Skeletal muscle tissue (tissue), 4 donors: ENCODE measurements around the gene PKIG. TPM values are rescaled to one million over a fixed set of nuclear protein-coding genes. Genes with fewer than 3 reads are reported as not detected.

Source experiments
- H3K27ac ChIP-seq: one replicate; pipeline ENCODE4 v1.7.0; 2013; ENCODE audit warnings: mild to moderate bottlenecking, low read depth, low read length, inconsistent platforms
- H3K27me3 ChIP-seq, 3 donors: one replicate each; pipeline ENCODE4 v1.7.0; 2013; ENCODE audit warnings: low read length in 3 of 3; ENCODE audit not compliant: control insufficient read depth in 3 of 3, insufficient read depth in 3 of 3
- H3K36me3 ChIP-seq, 3 donors: one replicate each; pipeline ENCODE4 v1.7.0; 2013; ENCODE audit warnings: low read length in 3 of 3; ENCODE audit not compliant: control insufficient read depth in 3 of 3, insufficient read depth in 3 of 3
- H3K4me1 ChIP-seq, 3 donors: one replicate each; pipeline ENCODE4 v1.7.0; 2013; ENCODE audit warnings: low read length in 3 of 3, mild to moderate bottlenecking in 3 of 3; ENCODE audit not compliant: control insufficient read depth in 3 of 3, insufficient read depth in 3 of 3
- H3K4me3 ChIP-seq, 3 donors: one replicate each; pipeline ENCODE4 v1.7.0; 2013; ENCODE audit warnings: low read length in 3 of 3
- H3K9ac ChIP-seq, 3 donors: one replicate each; pipeline ENCODE4 v1.7.0; 2013; ENCODE audit warnings: low read length in 3 of 3, mild to moderate bottlenecking in 3 of 3, moderate library complexity in 2 of 3, low read depth in 1 of 3
- H3K9me3 ChIP-seq, 3 donors: one replicate each; pipeline ENCODE4 v1.7.0; 2013; ENCODE audit warnings: low read length in 3 of 3; ENCODE audit not compliant: control insufficient read depth in 3 of 3
- total RNA-seq: library from RNA; depleted of rRNA; stranded (reverse); fragments of >200 nt; gene quantifications from one replicate; pipeline ENCODE4 v1.2.3, GENCODE V29; 2014
- donor health status: Osteomylitis.

The PKIG gene
- total RNA-seq, 1 donor from 2014 or later, result 37.1 TPM

- H3K27ac ChIP-seq, result no peak overlapping the region
- H3K9me3 ChIP-seq, result no peaks in the 10 kb centered on the region
Observed at GRCh38 chr20:44659931-44660330, 77.6 kb downstream of the PKIG start.

DNA sequence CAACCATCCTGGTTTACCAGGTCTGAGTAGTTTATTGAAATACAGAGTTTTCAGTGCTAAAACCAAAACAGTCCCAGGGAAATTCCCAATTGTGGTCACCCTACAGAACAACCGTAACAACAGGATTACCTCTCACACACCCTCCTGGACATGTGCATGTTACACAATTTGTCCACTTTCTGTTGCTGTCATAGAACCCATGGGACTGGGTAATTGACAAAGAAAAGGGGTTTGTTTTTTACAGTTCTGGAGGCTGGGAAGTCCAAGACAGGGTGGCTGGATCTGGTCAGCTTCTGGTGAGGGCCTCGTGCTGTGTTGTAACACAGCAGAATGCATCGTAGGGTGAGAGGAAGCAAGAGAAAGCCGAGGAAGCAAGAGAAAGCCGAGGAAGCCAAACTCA is 78.2 kb downstream of the PKIG start:
- no peak overlapping the region for H3K9ac ChIP-seq

More at GRCh38 chr20:44659931-44660330, 77.6 kb downstream of the PKIG start:
- Histone ChIP-seq H3K9ac (no peak overlapping the region), H3K4me1 (no peaks in the 10 kb centered on the region), H3K36me3 (no peaks in the 10 kb centered on the region), H3K4me3 (no peak overlapping the region), H3K27me3 (peaks cover 3 to 6% (median 4%) of the 10 kb centered on the region in 3 donors)

GRCh38 chr20:44662261-44662660 is 79.9 kb downstream of the PKIG start:
- no peaks in the 10 kb centered on the region for H3K9me3 ChIP-seq
- H3K36me3 ChIP-seq, result no peaks in the 10 kb centered on the region
- no peak overlapping the region for H3K9ac ChIP-seq
- H3K4me1 ChIP-seq, result no peaks in the 10 kb centered on the region
- H3K27ac ChIP-seq, result no peak overlapping the region
- no peak overlapping the region for H3K4me3 ChIP-seq
- peaks cover 4 to 7% (median 7%) of the 10 kb centered on the region in 3 donors for H3K27me3 ChIP-seq

More for the DNA sequence above, 78.2 kb downstream of the PKIG start:
- Histone ChIP-seq H3K4me3 (no peak overlapping the region), H3K9me3 (no peaks in the 10 kb centered on the region), H3K4me1 (no peaks in the 10 kb centered on the region), H3K27me3 (peaks cover 3 to 7% (median 4%) of the 10 kb centered on the region in 3 donors), H3K27ac (no peak overlapping the region), H3K36me3 (no peaks in the 10 kb centered on the region)

GRCh38 chr20:44664131-44664530 is 81.8 kb downstream of the PKIG start:
- H3K36me3 ChIP-seq, result no peaks in the 10 kb centered on the region
- H3K27me3 ChIP-seq, result peaks cover 4 to 7% (median 7%) of the 10 kb centered on the region in 3 donors
- H3K4me3 ChIP-seq, result no peak overlapping the region
- no peaks in the 10 kb centered on the region for H3K9me3 ChIP-seq
- no peak overlapping the region for H3K9ac ChIP-seq
- H3K27ac ChIP-seq, result peak overlapping the region; percentile 12
- H3K4me1 ChIP-seq, result no peaks in the 10 kb centered on the region

- Histone ChIP-seq H3K27ac (no peak overlapping the region), H3K4me3 (no peak overlapping the region), H3K9me3 (no peaks in the 10 kb centered on the region), H3K36me3 (no peaks in the 10 kb centered on the region), H3K9ac (no peak overlapping the region), H3K4me1 (no peaks in the 10 kb centered on the region), H3K27me3 (peaks cover 4 to 7% (median 7%) of the 10 kb centered on the region in 3 donors)
Observed at GRCh38 chr20:44666066-44666465, 83.7 kb downstream of the PKIG start.

Other genes starting within 250 kb of the PKIG start
- gene R3HDML, start 245.5 kb upstream of the PKIG start, total RNA-seq, result not detected
- gene HNF4A, start 226.9 kb upstream of the PKIG start, total RNA-seq, result not detected
- gene TTPAL, start 106.7 kb upstream of the PKIG start, total RNA-seq, result 3.1 TPM
- gene SERINC3, start 60.5 kb upstream of the PKIG start, total RNA-seq, result 44.9 TPM
- gene ADA, start 69.1 kb downstream of the PKIG start, total RNA-seq, result 3.7 TPM
- not detected for gene CCN5, start 132.8 kb downstream of the PKIG start, total RNA-seq
- gene KCNK15, start 163.3 kb downstream of the PKIG start, total RNA-seq, result under 0.01 TPM
- 3.1 TPM for gene RIMS4, start 228.0 kb downstream of the PKIG start, total RNA-seq